GM12801 (cell line): ENCODE data around the gene FMN1.

ENCODE experiments used
- TF ChIP-seq, protein P1 (sequence below): IDR thresholded peaks from one replicate; pipeline ENCODE4 v1.5.1; 2011; ENCODE audit warnings: control low read depth; ENCODE audit not compliant: insufficient read length; ENCODE audit errors: extremely low read depth

The FMN1 gene

DNA sequence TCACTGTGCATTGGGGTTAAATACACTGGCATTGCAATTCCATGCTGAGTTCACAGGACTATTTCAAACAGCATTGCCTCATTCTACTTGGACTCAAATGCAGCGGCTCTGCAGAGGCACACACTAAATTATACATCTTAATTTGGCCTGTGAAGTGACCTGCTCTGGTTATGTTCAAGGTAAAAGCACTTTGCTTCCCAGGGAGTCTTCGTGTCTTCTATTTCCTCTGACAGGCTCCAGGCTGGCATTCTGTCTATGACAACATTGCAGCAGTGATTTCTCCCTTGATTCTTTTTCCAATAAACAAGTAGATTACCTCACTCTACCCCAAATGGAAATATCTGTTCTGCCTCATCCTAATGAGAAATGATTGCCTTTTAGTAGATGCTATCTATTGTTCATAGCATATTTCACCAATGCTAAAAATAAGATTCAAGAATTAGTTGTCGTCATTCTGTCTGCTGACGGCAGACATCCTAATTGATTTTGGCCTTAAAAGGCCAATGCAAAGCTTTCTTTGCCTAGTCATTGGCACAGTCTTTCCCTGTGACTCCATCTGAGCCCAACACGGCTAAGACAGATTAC lies 33.8 kb downstream of the FMN1 start:
- TF ChIP-seq, protein P1, sequence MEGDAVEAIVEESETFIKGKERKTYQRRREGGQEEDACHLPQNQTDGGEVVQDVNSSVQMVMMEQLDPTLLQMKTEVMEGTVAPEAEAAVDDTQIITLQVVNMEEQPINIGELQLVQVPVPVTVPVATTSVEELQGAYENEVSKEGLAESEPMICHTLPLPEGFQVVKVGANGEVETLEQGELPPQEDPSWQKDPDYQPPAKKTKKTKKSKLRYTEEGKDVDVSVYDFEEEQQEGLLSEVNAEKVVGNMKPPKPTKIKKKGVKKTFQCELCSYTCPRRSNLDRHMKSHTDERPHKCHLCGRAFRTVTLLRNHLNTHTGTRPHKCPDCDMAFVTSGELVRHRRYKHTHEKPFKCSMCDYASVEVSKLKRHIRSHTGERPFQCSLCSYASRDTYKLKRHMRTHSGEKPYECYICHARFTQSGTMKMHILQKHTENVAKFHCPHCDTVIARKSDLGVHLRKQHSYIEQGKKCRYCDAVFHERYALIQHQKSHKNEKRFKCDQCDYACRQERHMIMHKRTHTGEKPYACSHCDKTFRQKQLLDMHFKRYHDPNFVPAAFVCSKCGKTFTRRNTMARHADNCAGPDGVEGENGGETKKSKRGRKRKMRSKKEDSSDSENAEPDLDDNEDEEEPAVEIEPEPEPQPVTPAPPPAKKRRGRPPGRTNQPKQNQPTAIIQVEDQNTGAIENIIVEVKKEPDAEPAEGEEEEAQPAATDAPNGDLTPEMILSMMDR: no peak

GRCh38 chr15:33159726-33160453 lies 34.6 kb downstream of the FMN1 start:
- TF ChIP-seq, protein P1: no peak

- TF ChIP-seq, protein P1: no peak
These were observed 36.1 kb downstream of the FMN1 start for GRCh38 chr15:33158366-33158765.

GRCh38 chr15:33157371-33158037 lies 37.0 kb downstream of the FMN1 start:
- TF ChIP-seq, protein P1: no peak

DNA sequence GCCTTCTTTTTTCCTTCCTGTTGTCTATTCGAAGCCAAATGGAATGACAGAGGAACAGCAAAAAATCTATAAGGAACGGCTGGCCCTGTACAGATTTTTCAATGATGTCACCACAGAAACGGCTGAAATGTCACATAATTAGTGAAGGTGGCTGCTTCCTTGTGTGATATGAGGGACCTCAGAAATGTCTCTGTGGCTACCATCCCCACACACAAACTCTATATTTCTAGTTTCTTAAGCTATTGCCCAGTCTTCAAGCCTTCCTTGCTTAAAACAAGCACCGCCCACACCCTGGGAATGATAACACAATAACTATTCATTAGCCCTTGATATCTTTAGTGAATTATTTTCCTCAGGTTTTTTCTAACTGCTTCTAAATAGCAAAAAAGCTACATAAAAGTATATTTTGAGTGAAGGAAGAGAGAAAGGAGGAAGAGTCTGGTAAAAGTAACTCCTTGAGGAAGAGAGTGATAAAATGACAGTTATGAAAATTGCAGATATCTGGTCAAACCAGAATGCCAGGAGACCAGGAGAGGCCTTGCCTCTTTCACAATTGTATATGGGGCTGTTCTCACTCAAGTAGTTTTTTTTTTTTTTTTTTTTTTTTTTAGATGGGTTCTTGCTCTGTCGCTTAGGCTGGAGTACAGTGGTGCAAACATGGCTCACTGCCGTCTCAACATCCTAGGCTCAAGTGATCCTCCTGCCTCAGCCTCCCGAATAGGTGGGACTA lies 38.7 kb downstream of the FMN1 start:
- TF ChIP-seq, protein P1: no peak

DNA sequence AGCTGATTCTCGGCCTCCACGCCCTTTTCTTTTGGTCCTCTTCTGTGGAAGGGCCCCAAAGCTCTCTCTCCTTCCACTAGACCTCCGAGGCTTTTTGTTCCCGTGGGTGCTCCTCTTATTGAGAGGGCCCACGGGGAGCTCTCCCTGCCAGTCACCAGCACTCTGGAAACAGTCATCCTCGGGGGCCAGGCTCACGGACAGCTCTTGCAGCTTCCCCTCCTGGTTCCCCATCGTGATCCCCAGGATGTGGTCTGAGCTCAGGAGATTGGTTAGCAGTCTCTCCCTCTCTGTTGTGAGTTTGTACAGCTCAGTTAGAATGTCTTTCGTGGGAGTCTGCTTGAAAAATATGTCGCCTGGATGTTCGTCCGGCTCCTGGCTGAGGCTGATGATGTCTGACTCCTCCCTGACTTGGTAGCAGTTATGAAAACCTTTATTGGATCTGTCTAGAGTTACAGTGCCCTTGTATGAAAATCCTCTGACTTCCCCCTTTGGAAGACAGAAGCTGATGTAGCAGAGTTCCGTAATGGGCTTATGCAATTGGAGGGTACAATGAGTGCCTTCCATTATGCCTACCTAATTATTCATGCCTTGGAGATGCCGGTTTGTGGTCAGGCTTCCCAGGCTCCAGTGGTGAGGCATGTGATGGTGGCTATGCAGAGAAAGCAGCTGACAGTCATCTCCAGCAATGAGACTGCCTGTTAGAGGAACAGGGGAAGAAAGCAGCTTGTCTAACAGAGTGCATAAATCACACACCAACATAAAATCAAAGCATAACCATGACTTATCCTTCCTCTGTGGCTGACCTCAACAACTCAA lies 40.0 kb downstream of the FMN1 start:
- TF ChIP-seq, protein P1: no peak
